ENCODE data around the gene FERMT1.

- TF ChIP-seq CTCF (IDR thresholded peaks at IDR 0.05; ENCODE audit: low read length) (no peak), EZH2 (optimal IDR thresholded peaks at IDR 0.05; ENCODE audit: low read depth, low read length) (no peak), EZH2phosphoT487 (IDR thresholded peaks at IDR 0.05; ENCODE audit: low read length) (no peak)
Observed at GRCh38 chr20:6121504-6121903, 1.3 kb downstream of the FERMT1 start.
